ENCODE measurements around the gene CPEB4.

The CPEB4 gene

DNA sequence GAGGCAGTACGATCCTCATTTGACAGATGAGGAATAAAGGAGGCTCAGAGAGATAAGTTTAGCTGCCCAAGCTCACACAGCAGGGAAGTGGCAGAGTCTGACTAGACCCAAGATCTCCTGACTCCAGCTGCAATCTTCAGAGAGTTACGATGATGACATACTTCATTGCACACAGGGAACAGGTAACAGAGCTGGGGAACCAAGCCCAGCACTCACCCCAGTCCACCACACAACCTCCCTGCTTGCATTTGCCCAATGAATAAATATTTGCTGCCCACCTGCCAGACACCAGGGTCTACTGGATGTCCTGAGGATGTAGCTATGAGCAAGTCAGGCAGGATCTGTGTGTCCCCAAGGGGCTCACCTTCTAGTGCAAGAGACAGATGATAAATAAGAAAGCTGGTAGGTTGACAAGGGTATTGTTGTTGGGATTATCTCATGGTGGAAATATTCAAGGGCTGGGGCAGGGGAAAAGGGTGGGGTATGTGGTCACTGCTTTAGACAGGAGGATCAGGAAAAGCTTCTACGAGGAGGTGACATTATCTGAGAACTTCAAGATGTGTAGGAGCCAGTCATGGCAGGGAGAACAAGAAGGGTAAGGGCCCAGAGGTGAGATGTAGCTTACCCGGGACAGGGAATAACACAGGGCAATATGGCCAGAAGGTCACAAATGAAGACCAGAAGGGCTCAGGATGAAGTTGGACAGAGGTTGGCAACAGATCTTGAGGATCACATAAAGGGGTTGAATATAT is 28.6 kb upstream of the CPEB4 start:
- DNase-seq: no peak

DNA sequence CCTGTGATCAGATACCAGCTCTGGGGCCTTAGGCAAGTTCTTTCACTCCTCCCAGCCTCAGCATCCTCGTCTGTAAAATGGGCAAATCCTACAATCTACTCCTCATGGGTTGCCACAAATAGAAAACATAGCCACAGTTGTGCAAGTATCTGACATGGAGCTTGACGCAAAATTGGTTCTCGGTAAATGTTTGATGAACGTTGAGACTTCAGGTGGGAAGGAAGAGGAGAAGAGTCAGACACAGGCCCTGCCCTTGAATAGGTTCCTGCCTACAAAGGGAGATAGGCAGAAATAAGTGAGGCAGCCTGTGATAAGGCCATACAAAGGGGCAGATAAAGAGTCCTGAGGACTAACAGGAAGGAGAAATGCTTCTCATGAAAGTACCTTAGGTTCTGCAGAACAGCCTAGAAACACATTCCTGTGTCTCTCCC is 26.1 kb upstream of the CPEB4 start:
- no peak for DNase-seq

DNA sequence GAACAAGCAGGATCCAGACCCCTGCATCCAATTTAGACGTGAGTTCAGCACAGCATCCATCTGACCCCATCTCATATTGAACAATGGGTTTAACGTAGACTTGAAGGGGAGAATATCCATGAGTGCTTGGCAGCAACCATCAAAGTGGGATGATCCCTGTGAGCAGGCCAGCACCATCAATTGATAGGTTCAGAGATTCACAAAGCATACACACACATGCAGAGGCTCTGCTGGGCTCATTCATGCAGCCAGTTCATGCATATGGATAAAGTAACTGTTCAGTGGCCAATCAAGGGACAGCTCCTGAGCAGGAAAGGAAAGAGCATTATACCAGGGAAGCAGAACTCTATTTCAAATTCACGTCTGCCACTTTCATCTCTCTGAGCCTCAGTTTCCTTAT is 24.8 kb upstream of the CPEB4 start:
- DNase-seq: no peak

DNA sequence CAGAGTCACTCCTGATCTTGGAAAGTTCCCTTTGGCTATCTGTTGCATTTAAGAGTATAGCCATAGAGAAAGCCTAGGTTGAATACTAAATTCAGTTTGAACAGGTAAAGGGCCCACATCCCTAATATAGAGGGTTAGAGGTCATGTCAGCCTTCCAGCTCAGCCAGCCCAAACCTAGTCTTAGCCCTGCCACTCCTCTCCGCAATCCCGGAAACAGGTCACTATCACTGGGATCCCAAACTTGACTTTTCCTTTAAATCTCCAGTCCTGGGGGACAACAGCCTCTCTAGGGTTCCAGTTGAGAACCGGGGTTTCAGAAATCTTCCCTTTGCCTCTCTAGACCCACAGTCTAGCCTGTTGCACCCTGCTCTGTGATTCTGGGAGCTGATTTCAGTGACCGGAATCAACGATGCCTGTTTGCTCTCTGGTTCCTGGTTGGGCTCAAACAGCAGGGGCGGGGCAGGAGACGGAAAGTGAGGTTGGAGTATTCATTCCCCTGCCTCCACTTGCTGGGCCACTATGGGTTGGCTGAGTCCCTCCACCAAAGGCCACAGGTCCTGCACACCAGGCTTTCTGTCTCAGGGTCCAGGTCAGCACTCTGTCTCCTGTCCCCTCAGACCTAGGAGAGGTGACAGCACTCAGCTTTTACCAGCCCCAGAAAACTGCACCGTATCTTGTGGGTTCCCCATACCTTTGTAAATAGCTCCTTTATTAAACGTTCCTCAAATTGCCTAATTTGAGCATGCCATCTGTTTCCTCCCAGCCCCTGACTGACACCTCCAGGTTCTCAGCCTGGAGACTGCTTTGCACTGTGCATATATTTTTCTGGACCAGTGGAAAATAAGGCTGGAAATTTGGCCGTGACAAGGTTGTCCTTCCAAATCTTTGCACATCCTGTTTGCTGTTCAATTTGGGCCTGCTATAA is 23.8 kb upstream of the CPEB4 start:
- DNase-seq: no peak

DNA sequence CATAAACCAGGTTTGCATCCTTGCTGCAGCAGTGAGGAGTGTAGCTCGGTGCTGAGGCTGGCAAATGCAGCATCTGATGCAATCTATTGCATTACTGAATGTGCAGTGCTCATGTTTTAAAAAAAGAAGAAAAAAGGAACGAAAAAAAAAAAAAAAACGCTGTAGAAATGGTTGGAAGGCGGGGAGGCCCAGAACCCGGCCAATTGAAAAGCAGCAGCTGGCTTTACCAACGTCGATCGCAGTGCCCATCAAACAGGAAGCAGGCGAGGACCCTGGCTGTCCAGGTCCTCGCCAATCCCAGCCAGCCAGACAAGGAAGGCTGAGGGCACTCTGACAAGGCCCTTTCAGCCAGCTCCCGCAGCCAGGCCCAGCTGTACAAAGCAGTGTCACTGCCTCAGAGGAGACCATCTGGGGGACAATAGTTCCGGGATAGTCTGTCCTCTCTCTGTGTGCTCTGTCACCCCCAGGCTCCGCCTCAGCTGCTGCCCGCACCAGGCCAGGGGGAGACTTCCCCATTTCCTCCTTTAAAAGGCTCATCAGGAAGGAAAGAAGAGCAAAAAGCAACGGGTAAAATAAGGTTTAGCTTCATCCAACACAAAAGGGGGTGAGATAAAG is 21.8 kb upstream of the CPEB4 start:
- DNase-seq: no peak

DNA sequence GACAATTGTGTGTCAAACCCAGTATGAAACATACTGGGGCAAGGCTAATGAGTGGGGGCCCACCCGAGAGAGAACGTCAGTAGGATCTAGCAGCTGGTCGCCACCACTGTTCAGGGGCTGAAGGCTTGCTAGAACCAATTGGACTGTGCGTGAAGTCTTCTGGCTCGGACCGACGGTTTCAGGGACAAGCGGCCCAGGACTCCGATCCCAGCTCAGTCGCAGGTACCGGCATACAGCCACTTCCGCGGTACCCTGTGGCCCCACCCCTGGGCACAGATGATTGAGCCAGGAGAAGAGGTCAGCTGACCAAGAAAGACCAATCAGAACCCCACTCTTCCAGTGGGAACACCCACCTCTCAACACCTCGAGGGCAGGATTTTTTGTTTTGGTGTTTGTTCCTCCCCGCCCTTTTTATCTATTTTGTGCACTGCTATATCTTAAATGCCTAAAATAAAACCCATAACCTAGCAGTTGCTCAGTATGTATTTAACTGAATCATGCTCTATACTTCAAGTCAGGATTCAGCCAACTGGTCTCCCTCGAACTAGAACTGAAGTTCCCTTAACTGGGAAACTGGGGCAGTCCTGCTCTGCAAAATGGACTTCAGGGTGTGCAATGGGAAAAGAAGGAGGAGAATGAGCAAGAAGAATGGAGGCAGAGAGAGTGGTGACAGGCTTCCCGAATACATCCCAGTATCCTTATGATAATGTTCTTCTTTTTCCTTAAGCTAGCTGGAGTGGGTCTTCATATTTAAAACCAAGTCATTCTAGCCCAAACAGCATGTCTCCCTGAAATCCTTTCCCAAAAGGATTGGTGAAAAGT is 21.1 kb upstream of the CPEB4 start:
- no peak for DNase-seq

DNA sequence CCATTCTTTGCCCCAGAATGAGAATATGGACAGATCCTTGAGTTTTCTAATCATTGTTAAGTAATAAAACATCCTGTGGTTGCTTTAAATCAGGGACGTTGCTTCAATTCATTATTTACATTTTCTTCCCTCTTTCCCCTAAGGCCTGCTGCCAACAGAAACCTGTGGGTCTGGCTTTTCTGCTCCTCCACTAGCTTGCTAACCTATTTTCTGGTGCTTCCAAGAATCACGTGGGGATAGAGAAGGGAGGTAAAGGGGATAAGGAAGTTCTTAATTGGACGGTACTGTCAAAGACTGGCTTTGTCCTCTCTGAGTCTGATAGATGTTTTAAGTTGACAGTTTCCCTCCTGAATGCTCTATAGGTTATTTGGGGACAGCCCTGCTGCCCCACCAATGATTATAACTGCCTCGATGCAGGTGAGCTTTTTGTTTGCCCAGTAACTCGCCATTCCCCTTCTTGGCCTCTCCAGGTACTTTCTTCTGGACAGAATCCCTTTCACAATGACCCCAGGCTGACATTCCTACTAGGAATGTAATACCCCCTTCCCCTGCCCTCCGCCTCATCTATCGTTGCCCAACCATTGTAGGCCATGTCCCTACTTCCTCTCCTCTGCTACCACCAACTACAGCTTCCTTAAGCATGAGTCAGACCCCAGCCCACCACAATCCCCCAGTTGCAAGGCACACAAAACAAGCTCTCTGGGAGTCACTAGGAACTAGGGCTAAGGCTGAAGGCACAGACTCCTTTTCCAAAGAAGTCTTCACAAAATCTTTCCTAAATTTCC is 19.9 kb upstream of the CPEB4 start:
- no peak for DNase-seq

DNA sequence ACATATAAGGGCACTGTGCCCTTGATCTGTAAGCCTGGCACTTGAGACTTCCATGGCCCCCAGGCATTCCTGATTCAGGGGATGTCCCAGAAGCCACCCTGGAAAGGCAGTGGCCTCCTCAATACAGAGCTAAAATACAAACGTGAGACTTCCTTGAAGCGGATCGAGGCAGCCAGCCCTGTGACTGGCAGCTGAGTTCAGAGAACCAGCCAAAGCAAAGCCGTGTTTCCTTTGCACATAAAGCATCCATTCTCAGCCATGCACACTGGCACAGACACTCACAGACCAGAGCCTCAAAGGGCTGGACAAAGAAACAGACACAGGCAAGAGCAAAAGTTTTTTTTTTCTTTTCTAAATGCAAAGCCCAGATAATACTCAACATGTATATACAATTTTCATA is 18.8 kb upstream of the CPEB4 start:
- DNase-seq: no peak

DNA sequence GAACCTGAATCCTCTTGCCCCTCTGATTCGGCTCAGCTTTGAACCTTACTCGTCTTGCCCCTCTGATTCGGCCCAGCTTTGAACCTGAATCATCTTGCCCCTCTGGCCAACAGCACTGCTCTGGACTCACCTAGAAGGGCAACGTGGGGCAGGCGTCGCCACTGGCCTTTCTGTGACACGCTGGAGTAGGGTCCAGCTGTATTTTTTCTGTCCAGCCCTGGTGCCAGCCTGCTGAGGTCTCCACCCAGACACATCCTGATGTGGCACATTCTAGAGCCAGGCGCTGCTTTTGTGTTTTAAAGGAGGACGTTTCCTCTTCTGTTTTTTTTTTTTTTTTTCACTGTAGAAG is 15.2 kb upstream of the CPEB4 start:
- DNase-seq: no peak

DNA sequence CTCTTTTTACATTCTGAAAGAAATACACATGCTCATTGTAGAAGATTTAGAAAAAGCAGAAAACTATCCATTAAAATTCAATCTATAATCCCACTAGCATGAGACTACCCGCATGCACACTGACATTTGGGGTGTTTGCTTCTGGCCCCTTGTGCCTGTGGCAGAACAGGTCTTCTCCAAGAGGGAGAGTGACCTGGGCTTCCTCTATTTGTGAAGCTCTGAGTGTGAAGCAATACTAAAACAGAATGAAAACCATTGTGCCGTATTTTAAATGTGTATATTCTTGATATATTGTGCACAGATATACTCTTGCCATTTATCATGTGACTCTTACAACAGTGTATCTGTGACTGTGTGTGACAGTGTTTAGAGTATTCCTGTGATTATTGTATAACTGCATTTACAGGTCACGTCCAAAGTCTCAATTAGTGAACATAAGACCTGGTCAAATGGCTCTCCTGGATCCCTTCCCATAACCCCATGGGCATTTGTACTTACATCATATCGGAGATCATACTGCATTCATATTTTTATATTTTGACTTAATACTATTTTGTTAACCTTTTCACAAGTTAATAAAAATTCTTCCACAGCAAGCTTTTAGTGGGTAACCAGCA is 14.7 kb upstream of the CPEB4 start:
- no peak for DNase-seq

DNA sequence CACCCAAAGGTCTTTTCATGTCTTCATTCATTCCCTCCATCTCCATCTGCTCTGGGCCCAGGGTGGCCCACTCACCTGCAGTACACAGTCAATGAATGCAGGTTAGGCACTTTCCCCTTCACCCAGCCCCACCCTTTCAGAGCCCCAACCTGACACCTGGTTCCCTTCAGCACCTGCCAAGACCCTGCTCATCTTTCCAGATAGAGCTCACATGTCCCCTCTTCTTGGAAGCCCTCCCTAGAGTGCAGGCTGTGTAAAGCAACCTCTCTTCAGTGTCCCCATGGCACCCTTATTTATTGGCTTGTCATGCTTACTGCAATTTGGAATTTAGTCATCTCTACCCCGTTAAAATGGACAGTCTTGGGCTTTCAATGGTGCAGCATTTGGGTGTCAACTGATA is 13.0 kb upstream of the CPEB4 start:
- no peak for DNase-seq

DNA sequence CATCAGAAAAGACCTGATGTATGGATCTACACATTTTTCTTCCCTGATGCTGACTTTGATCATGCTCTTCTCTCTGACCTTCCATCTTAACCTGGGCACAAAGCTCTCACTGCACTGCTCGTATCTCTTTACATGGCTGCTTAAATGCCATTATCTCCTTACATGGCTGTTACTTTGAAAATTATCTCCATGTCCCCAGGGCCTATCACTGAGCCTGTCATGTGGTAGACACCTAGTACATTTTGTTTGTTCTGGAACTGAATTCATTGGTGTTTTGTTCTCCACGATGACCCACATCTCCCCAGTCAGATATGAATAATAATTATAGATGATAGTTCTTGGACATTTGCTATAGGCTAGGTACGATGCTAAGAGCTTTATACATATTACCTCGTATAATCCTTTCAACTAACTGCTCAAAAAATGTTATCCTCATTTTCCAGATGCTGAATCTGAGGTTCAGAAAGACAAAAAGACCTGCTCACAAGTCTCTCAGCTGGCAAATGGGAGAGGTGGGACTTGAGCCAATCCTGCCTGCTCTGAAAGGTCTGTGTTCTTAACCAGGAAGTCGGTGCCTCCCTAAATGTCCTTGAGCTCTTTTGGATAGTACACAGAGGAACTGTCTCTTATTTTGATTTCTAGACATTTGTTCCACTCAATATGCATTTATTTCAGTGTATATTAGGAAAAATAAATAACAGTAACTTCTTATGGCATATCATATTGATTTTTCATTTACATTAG is 9.8 kb upstream of the CPEB4 start:
- DNase-seq: no peak

DNA sequence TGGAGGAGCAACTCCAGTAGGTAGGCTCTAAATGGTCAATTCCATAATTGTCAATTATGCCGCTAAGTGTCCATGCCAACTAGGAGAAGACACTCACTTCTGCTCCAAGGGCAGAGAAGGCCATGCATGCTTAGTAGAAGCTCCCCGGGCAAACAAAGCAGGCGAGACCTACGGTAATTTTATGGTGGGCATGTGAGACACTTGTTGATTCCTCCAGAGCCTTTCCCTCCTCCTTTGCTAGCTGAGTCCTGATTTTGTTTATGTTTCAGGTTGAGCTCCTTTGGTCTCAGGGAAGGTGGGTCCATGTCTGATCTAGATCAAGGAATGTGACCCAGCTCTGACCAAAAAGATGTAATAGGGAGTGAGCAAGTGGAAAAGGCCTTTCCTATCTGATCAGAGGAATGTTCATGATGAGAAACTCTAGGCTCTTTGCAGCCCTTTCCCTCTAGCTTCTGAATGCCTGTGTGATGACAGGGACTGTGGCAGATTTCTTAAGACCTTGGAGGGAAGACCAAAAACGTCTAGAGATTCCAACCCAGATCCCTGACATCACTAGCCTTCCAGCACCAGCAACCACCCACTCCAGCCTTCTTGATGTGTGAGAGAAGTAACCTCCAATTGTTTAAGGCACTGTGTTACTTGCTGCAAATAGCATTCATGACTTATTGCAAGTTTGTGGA is 7.7 kb upstream of the CPEB4 start:
- no peak for DNase-seq

DNA sequence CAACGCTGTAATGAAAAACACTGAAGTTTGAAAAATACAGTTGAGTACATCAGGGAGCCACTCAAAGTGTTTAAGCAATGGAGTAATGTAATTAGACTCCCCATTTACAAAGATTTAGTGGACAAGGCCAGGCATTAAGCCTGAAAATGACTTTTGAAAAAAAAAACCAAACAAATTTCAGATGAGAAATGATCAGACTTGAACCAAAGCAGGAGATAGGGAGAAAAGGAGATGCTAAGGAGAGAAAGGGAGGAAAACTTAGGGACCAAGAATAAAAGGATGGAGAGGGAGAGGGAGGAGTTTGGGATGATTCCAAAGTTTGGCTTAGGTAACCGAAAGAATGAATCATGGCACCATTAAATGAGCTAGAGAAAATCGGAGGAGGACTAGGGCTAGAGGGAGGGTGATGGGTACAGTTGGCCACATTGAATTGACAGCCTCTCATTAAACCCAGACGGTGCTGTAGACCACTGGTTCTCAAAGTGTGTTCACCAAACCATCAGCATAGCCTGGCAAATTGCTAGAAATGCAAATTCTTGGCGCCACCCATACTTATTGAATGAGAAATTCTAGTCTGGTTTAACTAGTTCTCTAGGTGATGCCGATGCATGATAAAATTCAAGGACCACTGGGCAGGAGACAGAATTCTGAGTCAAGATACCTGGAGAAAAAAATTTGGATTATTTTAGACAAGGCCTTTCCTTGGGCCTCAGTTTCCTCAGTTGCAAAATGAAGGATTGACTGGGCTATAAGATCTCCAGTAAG is 6.2 kb upstream of the CPEB4 start:
- no peak for DNase-seq

DNA sequence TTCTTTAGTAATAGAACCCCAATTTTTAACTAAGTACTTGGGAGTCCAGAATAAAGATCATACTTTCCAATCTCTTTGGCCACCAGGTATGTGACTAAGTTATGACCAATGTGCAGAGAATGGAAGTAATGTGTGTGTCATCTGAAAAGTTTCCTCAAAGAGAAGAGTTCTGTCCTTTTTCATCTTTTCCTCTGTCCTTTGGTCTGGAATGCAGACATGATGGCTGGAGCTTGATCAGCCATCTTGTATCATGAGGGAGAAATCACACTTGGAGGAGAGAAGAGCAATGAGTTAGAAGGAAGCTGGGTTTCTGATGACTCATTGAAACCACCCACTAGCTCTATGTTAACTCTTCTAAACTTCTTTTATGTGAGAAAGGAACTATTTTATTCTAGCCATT is 5.5 kb upstream of the CPEB4 start:
- no peak for DNase-seq

DNA sequence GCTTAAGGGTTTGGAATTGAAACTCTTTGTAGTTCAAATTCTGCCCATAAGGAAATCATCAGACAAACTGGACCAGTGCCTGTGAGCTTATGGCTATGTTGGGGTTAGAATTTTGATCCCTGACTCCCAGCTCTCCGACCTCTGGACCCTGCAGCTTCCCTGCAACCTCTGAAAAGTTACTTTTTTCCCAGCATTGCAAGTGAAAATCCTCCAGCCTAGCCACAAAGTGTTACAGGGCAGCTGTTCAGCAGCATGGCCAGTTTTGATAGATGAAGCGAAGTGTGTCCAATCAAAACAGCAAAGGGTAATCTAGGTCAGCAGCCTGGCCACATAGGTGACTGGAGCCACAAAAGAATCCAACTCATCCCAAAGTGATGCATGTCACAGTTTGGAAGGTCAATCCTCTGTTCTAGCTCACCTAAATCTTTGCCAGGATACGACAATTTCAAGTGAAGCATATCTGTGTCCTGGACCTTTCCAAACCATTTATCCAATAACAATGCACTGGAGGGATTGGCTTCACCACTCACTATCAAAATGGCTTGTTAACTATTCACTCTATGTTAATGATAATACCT is 4.7 kb upstream of the CPEB4 start:
- no peak for DNase-seq

DNA sequence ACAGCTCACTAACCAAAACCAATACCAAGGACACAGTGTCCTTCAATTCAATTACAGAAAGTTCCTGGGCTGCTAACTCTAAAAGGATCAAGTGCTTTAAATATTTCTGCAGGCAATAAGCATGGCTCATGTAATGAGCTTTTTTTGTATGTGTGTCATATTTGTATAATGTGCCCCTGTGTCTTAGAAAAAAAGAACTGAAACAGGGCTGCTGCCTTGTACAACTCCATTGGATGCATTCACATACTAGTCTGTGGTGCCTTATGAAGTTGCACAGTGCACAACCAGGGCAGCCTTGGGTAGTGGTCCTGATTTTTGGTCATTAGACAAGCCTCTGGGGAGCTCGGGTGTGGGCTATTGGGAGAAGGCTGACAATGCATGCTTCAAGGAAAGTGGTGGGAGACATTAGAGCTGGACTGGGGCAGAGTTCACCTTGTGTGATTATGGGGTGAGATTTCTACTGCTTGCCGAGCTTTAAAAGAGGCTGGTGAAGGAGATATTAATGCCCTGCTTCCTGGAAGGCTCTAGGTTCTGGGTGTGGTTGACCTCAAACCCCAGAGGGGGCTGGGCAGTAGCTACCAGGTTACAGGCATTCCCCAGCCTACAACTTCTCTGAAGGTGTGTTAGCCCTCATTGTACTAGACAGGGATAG is 3.6 kb upstream of the CPEB4 start:
- DNase-seq: peak in 1 of 2 experiments; percentile 31

DNA sequence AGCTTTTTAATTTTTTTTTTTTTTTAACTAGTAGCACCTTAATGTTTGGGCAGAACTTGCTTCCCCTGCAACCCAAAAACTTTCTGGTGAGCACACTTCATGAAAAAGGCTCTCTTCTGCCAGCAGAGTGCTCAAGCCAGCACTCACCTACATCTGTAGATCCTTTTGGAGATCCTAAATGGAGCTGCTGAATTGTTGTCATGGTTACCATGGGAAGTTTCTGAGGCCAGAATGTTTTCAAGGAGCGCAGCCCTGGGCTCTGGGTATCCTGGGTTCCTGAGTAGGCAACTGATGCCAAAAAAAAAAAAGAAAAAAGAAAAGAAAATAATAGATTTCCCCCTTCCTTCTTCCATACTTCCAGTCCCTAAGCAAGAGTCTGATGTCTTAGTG is 3.1 kb upstream of the CPEB4 start:
- no peak for DNase-seq

Data from stimulated activated CD4-positive, alpha-beta T cell treated with anti-CD3 and anti-CD28 coated beads, Interleukin-4, amount 100 ng/mL, for 4 hours (primary cell).